Measurements from ENCODE around the gene PAX7.
"Not testable (repeated sequence)": the region's sequence is repeated elsewhere in the genome, so short reads cannot be mapped to it uniquely, and the experiment has no call there.

The PAX7 gene

DNA sequence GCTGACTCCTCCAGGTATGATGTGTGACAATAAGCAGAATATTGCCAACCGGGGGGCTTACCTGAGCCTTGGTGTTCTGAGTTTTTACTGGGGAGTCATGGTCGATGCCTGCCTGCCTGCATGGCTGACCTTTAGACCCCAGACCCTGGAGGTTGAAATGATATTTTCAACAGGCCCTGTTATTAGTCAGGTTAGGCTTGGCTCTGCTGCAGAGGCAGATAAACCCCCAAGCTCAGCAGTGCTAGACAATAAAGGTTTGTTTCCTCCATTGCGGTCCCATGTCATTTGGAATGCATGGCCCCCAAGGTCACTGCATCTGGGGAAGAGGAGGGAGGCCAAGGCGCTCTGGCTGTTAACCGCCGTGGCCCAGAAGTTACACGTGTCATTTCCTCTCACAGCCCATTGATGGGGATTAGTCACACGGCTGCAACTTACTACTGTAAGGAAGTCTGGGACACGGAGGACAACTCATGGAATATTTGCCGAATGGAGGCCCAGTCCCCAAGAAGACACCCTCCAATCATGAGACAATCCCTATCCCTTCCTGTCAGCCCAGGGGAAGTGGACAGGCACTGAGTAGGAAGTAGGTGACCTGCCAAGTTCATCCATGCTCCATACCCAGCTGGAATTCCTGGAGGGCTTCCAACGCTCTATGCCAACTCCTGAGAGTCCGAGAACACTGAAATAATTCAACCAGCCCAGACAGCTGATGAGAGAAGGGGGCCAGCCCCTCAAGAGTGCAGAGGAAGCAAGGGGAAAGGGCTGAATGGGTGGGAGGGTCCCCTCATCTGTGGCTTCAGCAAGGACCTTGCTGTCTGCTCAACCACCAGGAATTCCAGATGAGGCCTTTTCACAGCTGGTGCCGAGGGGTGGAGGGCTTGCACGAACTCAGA lies 131.5 kb downstream of the PAX7 start:
- ATAC-seq: no peak
- DNase-seq: no peak

GRCh38 chr1:18764362-18764761 lies 133.7 kb downstream of the PAX7 start:
- DNase-seq (no peak), ATAC-seq (no peak)

- no peak for ATAC-seq
- no peak for DNase-seq
Observed at GRCh38 chr1:18765725-18766124, 135.1 kb downstream of the PAX7 start.

GRCh38 chr1:18766328-18766727 lies 135.7 kb downstream of the PAX7 start:
- no peak for DNase-seq

DNA sequence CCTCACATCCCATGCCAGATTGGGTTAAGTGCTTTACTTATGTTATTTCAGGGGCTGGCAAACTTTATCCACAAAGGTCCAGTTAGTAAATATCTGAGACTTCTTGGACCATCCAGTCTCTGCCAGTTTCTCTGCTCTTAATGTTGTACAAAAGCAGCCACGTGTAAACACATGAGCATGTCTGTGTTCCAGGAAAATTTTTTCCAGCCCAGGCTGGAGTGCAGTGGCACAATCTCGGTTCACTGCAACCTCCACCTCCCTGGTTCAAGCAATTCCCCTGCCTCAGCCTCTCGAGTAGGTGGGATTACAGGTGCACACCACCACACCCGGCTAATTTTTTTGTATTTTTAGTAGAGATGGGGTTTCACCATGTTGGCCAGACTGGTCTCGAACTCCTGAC lies 136.9 kb downstream of the PAX7 start:
- ATAC-seq, DNase-seq: not testable (repeated sequence)

More at GRCh38 chr1:18766328-18766727, 135.7 kb downstream of the PAX7 start:
- ATAC-seq: no peak

DNA sequence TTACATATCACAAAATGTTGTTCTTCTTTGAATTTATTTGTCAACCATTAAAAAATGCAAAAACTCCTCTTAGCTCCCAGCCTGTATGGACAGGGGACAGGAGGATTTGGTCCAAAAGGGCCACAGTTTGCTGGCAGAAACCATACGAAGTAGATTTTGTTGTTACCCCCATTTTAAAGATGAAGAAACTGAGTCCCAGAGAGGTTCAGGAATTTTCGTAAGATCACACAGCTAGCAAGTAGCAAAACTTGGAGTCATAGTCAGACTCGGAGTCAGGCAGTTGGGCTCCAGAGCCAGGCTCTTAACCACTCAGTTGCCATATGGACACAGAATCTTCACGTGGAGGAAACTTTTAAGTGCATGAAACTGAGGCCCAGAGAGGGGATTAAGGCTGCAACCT lies 137.4 kb downstream of the PAX7 start:
- ATAC-seq (no peak), DNase-seq (no peak)

DNA sequence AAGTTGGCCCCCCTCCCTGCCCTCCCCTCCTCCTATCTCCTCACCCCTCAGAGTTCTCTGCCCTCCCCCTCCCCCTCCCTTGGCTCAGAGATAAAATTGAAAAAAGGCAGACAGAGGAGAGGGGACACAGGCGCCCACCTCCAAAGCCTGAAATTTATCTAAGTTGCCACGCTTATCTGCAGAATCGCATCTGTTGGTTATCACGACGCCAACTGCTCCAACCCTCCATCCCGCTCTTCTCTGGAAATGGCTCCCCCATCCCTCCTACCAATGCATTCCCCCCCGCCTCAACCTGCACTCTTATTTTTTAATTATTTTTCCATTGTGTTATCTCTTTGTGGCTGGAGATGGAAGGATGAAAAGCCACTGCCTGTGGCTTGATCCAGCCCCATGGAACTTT lies 138.5 kb downstream of the PAX7 start:
- DNase-seq: no peak
- ATAC-seq: no peak

DNA sequence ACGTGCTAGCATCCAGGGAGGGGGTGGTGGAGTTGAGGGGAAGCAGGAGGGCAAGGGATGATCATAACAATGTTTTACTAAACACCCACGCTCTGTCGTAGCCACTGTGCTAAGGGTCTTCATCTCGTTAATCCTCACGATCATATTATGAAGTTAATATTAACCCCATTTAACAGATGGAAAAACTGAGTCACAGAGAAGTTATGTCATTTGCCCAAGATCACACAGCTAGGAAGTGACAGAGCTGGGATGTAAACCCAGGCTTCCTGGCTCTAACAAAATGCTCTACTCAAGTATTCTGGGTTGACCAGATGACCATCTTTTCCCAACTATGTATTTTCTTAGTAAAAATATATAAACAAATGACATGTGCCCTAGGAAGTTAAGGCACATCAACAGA lies 140.2 kb downstream of the PAX7 start:
- no peak for DNase-seq
- ATAC-seq: no peak

DNA sequence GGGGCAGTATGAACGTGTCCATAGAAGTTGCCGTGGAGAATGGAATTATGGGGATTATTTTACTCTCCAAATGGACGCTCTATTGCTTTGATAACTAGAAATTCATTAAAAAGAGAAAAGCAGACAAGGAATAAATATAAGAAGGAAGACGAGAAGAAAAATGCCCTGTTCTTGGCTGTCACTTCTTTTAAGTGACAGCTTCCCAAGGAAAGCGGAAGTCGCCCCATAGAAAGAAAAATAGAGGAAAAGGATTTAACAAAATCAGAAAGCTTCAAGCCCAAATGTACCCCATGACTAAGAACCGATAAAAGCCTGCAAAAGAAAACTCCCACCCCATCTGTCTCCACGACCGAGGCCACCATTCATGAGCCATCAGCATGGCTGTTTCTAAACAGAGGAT lies 143.1 kb downstream of the PAX7 start:
- no peak for ATAC-seq
- DNase-seq: no peak

DNA sequence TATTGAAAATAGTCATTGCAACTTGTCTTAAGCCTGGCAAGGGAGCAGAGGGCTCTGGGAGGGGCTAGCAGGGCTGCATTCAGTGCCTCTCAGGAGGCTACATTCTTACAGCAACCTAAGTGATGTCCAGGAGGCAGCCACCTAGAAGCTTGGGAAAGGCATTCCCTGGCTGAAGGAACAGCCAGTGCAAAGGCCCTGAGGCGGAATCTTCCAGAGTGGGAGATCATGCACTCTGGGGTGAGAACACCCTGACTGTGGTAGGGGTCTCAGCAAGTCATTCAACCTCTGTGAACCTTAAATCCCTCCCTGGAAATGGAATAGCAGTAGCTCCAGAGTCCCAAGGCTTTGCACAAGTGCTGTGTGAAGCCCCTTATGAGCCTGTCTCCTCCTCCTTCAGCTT lies 144.7 kb downstream of the PAX7 start:
- no peak for ATAC-seq
- DNase-seq: no peak

DNA sequence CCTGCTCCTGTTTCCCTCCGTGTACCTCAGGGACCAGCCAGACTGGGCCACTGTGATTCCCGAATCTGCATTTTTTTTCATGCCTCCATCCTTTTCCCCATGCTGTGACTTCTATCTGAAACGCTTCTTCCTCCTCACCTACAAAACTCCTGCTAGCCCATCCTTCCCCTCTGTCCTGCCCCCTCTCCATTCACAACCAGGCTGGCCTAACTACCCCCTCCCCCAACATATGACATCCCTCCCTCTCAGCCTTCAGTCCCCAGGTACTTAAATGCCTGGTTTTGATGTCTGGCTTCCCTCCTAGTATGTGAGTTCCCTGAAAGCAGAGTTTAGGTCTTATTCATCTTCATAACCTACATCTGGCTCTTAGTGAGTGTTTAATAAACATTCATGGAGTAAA lies 146.1 kb downstream of the PAX7 start:
- DNase-seq (no peak), ATAC-seq (no peak)

- DNase-seq: no peak
- ATAC-seq: no peak
Observed at GRCh38 chr1:18778437-18778836, 147.8 kb downstream of the PAX7 start.

DNA sequence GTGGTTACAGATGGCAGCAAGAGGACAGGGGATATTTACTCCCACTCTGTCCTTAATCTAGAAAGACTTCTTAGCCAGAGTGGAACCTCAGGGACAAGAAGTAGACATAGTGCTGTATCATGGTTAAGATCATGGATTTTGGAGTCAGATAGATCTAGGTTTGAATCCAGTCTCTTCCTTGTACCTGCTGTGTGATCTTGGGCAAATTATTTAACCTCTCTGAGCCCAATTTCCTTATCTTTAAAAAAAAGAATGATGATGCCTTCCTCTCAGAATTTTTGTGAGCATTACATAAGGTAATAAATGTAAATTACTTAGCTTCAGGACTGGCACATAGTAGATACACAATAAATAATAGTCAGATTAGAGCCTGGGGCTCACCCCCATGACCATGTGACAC lies 150.4 kb downstream of the PAX7 start:
- ATAC-seq (no peak), DNase-seq (no peak)

GRCh38 chr1:18783705-18784481 lies 153.2 kb downstream of the PAX7 start:
- ATAC-seq (no peak), DNase-seq (no peak)

GRCh38 chr1:18784482-18784831 lies 153.8 kb downstream of the PAX7 start:
- DNase-seq: no peak
- no peak for ATAC-seq

DNA sequence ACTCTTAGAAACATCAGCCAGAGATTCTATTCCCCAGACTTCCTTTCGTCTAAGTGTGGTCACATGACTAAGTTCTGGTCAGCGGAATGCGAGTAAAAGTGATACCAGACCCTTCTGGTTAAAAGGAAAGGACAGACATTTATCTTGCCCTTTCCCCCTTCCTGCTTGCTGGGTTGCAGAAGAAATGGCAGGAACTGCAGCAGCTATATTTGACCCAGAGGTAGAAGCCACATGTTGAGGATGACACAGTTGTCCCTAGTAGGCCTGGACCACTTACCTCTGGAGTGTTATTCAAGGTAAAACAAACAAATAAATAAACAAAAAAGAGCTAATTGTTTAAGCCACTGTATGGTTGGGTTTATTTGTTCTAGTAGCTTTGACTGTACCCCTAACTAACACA lies 155.5 kb downstream of the PAX7 start:
- ATAC-seq (no peak), DNase-seq (no peak)

DNA sequence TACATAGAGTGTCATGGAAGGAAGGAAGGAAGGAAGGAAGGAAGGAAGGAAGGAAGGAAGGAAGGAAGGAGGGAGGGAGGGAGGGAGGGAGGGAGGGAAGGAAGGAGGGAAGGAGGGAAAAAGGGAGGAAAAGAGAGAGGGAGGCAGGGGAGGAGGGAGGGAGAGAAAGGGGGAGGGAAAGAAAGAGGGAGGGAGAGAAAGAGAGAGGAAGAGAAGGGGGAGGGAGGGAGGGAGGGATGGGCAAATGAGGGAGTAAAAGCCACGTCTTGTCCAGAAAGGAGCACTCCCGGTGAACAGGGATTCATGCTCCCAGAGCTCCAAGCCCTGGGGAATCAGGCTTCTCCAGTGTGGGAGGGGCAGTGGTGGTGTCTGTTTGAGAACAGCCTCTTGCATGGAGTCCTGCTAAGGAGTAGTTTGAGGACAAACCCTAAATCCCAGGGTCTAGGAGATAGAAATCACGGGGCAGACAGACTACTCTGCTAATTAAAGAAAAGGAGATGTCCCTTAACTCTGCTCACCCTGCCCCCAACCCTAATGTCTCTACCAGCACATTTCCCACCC lies 157.3 kb downstream of the PAX7 start:
- no peak for ATAC-seq
- no peak for DNase-seq

DNA sequence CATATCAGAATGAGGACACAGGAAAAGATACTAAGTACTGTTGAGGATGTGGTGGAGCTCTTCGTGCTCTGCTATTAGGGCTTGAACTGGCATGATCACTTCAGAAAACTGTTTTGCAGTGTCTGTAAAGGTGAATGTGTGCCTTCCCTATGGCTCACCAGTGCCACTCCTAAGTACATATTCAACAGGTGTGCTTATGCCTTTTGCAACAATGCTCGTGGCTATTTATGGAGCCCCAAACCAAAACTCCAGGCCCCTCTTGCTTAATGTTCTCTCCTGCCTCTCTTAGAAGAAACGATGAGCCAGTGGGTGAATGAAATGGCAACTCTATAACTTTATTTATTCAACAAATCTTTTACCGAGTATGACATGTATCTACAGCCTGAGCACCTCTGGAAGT lies 158.6 kb downstream of the PAX7 start:
- ATAC-seq (no peak), DNase-seq (no peak)

- DNase-seq (no peak), ATAC-seq (no peak)
Observed at GRCh38 chr1:18792747-18793146, 162.1 kb downstream of the PAX7 start.

DNA sequence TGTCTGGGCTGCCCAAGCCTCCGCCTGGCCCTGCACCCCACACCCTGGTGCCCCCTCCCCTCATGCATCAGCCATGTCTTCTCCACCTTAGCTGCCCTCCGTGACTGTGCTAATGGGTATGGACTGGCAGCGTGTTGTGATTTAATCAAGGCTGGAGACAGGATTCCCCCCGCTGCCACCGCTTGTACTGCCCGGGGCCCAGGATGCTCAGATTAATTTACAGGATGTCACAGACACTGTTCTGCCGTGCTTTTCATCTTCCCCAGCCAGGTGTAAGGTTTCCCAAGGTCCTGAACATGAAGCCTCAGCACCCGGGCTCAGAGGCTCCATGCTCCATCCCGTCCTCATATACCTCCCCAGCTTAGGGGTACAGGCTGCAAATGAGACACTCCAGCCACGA lies 162.5 kb downstream of the PAX7 start:
- no peak for DNase-seq
- no peak for ATAC-seq

DNA sequence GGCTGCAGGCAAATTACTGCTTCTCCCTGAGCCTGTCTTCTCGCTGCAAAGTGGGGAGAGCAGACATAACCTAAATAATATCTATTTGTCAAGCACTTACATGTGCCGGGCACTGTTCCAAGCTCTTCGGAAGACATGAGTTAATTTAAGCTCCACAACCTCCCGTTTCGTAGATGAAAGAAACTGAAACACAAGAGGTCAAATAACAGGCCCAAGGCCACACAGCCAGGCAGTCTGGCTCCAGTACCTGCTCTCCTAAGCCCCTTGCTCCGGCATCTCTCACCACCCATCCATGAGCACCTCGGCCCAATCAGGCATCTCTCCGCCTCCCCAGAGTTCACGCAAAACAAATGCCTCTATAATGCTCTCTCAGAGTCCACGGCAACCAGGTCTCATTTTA lies 163.4 kb downstream of the PAX7 start:
- DNase-seq: no peak
- ATAC-seq: no peak

GRCh38 chr1:18794561-18794960 lies 163.9 kb downstream of the PAX7 start:
- peak; percentile 5 for DNase-seq
- ATAC-seq: no peak

- ATAC-seq: no peak
- no peak for DNase-seq
Observed at GRCh38 chr1:18795002-18795689, 164.5 kb downstream of the PAX7 start.
